ENCODE measurements around the gene PANK2.
"Not testable (repeated sequence)": the region's sequence is repeated elsewhere in the genome, so short reads cannot be mapped to it uniquely, and the experiment has no call there.

Gene PANK2

GRCh38 chr20:3871550-3872265, 17.5 kb upstream of the PANK2 start:
- DNase-seq, result peak; percentile 16

- DNase-seq, result no peak
Observed at GRCh38 chr20:3873507-3873906, 15.7 kb upstream of the PANK2 start.

GRCh38 chr20:3874194-3874844, 14.9 kb upstream of the PANK2 start:
- no peak for DNase-seq

- no peak for DNase-seq
Observed at GRCh38 chr20:3875378-3875974, 13.7 kb upstream of the PANK2 start.

- DNase-seq, result no peak
Observed at GRCh38 chr20:3876000-3876399, 13.2 kb upstream of the PANK2 start.

GRCh38 chr20:3876676-3877075, 12.5 kb upstream of the PANK2 start:
- no peak for DNase-seq

GRCh38 chr20:3878921-3879274, 10.3 kb upstream of the PANK2 start:
- not testable (repeated sequence) for DNase-seq

GRCh38 chr20:3885715-3886114, 3.5 kb upstream of the PANK2 start:
- DNase-seq, result no peak

GRCh38 chr20:3887876-3888620, 1.1 kb upstream of the PANK2 start:
- no peak for DNase-seq

GRCh38 chr20:3889489-3890397, 556 bp downstream of the PANK2 start:
- DNase-seq, result no peak

- DNase-seq, result no peak
Observed at GRCh38 chr20:3890398-3890751, 1.2 kb downstream of the PANK2 start.

GRCh38 chr20:3890999-3891929, 2.1 kb downstream of the PANK2 start:
- no peak for DNase-seq

- DNase-seq, result no peak
Observed at GRCh38 chr20:3894796-3895195, 5.6 kb downstream of the PANK2 start.

- no peak for DNase-seq
Observed at GRCh38 chr20:3896302-3896701, 7.1 kb downstream of the PANK2 start.

GRCh38 chr20:3896853-3897583, 7.8 kb downstream of the PANK2 start:
- DNase-seq, result no peak

- DNase-seq, result not testable (repeated sequence)
Observed at GRCh38 chr20:3898181-3898580, 9.0 kb downstream of the PANK2 start.

GRCh38 chr20:3898639-3899038, 9.5 kb downstream of the PANK2 start:
- no peak for DNase-seq

GRCh38 chr20:3900187-3900604, 11.0 kb downstream of the PANK2 start:
- no peak for DNase-seq

GRCh38 chr20:3901028-3901705, 12.0 kb downstream of the PANK2 start:
- no peak for DNase-seq

Measured in DMS 273 treated with DMSO at 0.1 percent for 48 hours (cell line).